GM08714 (cell line): Measurements from ENCODE around the gene PRR5.

ENCODE experiments used
- H3K4me3 ChIP-seq: fragments of 200-500 bp; sonication (Bioruptor generic); 2 replicates; pipeline ENCODE4 v1.5.1; 2014; ENCODE audit warnings: mild to moderate bottlenecking, low read length, inconsistent platforms
- ZNF274 ChIP-seq: IDR thresholded peaks from 2 replicates; pipeline ENCODE4 v1.6.1; 2012; ENCODE audit warnings: mild to moderate bottlenecking, low read depth, low read length

PRR5 gene

DNA sequence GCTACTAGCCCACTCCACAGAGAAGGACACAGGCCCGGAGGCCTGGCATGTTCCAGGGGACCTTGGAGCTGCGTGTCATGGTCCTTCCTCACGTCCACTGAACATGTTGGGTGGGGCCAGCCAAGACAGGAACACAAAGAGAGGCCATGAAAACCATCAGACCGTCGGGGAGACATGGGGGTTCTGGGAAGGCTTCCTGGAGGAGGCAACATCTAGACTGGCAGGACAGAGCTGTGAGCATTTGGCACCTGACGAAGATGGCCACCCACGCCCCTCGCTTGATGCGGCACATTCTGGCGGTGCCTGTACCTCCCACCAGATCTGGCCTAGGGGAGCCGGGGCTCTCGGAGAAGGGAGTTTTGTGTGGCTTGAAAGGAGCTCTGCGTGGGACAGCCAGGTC is 25.7 kb downstream of the PRR5 start:
- TF ChIP-seq ZNF274, result no peak
- H3K4me3 ChIP-seq, result no peak overlapping the region

DNA sequence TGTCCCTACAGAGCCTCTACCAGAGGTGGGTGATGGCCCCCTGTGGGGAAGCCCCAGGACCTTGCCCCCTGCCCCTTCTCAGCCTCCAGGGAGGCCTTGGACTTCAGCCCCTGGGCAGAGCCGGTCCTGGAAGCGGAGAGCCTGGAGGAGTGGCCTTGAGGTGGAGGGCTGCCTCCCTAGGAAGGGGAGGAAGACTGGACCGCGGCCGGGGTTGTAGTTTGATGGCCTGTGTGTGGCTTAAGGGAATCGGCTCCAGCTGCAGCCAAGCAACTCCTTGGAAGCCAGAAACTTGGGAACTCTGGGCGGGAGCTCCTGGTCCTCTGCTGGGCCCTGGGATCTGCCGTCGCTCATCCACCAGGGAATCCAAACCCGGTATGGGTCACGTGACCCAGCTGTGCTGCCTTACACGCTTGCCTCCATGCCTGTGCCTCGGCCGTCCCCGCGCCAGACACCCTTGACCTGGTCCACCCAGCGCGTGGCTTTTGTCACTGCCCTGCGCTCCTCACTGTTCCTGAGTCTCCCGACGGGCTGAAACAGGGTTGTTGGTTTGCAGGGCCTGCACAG is 26.8 kb downstream of the PRR5 start:
- TF ChIP-seq ZNF274, result no peak

DNA sequence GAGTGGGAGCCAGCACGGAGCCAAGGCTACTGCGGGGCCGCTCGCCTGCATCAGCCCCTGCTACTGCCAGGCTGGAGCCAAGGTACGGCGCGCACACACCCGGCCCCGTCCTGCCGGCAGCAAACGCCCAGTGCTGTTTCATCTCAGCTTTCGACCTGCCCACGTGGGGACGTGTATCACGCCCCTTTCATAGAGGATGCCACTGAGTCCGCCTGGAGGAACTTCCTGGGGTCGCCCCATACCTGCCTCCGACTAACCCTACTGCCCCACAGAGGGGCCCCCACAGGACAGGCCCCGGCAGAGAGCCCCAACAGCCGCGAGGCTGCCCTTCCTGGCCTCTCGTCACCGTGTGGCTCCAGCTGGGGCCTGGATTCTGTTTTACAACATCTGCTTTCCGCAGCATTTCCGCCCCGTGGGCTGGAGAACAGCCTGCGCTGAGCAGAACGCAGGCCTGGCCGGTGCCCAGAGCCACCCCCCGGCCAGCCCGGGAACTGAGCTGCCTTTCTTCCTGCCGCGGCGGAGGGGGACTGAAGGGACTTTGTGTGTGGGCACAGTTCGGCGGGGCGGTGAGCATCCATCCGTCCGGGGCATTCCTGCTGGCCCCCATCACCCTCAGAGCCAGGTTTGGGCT is 27.5 kb downstream of the PRR5 start:
- H3K4me3 ChIP-seq, result no peak overlapping the region
- TF ChIP-seq ZNF274, result no peak

More for the DNA sequence above, 26.8 kb downstream of the PRR5 start:
- no peak overlapping the region for H3K4me3 ChIP-seq

DNA sequence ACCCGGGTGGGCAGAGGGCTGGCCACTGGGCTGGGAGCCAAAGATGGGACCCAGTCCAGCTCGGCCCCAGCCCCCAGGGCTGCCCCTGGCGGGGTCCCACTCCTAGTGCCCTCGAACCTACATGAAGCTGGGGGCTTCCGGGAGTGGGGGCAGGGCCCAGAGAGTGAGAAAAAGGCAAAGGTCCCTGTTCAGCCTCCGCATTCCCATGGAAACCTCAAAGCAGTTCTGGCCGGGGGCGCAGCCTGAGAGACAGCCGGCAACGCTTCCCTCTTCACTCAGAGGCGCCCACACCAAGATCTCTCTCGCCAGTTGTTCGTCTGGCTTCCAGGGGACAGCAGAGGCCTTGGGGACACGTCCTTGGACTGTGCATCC is 28.0 kb downstream of the PRR5 start:
- no peak overlapping the region for H3K4me3 ChIP-seq
- no peak for TF ChIP-seq ZNF274

DNA sequence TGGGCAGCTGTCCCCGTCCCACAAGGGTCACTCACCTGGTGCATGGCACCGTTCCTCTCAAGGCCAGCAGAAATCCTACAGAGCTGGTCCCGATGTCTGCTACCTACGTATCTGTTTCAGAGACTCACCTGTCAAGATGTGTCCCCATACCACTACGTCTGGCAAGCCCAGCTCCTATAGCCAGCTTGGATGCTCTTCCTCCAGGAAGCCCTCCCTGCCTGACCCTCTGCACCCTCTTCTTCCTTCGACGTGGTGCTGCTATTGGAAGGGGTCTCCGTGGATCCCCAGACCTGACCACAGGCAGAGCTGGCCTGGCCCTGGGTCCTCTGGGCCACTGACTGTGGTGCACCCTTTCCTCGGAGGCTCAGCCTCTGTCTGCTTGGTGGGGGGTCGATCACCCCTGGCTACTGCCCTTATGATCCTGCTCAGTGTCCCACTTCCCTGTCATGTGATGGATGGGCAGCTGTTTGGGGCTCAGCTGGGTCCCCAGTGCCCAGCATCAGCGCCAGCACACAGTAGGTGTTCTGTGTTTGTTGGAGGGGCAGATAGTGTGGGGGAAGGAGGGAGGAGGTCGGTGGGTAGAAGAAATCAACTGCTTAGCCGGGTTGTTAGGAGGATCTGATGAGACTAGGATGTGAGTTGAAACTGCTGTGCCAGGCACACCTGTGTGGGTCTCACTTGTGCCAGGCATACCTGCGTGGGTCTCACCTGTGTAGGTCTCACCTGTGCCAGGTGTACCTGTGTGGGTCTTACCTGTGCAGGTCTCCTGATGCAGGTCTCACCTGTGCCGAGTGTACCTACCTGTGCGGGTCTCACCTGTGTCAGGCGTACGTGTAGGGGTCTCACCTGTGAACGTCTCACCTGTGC is 28.7 kb downstream of the PRR5 start:
- TF ChIP-seq ZNF274, result no peak
- no peak overlapping the region for H3K4me3 ChIP-seq

DNA sequence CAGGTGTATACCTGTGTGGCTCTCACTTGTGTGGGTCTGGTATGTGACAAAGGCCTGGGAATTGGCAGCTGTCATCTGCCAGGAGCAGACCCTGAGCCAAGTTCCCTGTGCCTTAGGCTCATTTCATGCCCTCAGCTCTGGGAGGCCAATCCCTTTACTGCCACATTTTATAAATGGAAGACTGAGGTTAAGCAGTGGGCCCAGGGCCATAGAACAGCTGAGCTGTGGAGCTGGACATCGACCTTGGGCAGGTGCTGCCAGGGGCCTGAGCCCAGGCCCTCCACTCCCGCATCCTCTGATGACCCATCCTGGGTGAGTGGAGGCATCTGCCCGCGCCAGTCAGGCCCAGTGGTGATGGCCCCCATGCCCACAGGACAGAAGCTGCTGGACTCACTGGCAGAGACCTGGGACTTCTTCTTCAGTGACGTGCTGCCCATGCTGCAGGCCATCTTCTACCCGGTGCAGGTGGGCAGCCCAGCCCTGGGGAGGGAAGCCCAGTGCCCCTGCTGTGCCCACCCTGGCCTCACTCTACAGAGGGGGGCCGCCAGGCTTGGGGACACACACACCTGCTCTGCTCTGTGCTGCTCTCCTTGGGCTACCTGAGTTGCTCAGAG is 29.5 kb downstream of the PRR5 start:
- no peak overlapping the region for H3K4me3 ChIP-seq
- no peak for TF ChIP-seq ZNF274

DNA sequence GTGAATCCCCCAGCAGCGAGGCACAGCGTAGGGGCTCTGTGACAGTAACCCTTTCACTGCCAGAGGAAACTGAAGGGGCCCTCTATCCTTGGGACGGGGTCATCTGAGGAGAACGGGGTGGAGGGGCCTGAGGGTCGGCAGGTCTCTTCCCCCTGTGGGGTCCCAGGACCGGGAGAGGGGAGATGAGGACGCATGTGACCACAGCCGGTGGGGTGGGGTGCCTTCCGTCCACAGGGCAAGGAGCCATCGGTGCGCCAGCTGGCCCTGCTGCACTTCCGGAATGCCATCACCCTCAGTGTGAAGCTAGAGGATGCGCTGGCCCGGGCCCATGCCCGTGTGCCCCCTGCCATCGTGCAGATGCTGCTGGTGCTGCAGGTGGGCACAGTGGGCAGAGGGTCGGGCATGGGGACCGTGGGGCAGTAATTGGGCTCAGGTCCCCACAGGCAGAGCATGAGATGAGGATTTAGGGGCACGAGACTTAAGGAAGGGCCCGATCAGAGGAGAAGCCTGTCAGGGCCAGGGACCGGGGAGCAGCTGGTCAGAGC is 30.1 kb downstream of the PRR5 start:
- no peak overlapping the region for H3K4me3 ChIP-seq
- no peak for TF ChIP-seq ZNF274

DNA sequence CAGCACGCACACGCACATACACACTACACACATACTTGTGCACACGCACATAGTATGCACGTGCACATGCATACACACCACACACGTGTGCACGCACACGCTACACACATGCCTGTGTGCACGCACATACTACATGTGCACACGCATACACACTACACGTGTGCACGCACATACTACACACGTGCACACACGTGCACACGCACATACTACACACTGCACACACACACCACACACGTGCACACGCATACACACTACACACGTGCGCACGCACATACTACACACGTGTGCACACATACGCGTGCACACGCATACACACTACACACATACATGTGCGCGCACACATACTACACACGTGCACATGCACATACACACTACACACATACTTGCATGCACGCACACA is 30.7 kb downstream of the PRR5 start:
- H3K4me3 ChIP-seq, result no peak overlapping the region
- TF ChIP-seq ZNF274, result no peak

DNA sequence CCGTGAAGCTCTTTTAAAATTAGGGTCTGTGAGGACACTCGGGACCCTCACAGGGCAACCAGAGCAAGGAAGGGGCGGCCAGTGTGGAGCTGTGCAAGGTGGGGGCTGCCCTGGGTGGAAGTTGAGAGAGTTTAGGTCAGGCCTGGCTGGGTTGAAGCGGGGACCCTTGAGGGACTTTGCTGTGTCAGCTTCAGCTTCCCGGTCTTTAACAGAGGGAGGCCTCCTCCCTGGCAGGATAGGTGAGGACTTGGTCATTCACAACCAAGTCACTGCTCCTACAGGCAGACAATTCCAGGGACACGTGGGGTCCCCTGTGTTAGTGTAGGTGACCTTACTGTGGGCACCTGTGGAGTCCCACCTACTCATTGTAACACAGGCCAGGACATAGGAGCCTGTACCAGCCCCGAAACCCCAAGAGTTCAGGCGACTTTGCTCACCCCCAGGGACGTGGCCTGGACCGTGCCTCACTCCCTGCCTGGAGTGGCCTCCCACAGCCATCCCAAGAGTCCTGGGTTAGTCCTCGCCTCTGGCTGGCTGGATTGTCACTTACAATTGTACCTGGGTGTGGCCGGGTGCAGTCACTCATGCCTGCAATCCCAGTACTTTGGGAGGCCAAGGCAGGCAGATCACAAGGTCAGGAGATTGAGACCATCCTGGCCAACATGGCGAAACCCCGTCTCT is 31.6 kb downstream of the PRR5 start:
- no peak overlapping the region for H3K4me3 ChIP-seq
- no peak for TF ChIP-seq ZNF274

DNA sequence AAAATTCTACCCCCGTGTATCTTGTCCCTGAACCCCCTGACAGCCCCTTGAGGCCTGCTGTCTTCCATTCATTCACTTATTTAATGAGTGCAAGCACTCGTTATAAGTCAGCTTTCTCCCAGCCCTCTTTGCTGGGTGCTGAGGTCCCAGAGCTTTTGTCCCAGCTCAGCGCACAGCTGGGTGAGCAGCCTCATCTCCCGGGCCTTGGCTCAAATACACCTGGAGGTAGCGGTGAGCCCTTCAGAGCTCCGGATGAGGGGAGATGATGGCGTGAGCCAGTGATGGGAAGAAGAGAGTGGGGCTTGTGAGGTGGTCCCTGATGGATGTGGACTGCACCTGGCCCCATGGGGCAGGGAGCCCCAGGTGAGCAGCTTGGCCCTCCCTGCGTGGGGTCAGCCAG is 32.3 kb downstream of the PRR5 start:
- H3K4me3 ChIP-seq, result no peak overlapping the region
- TF ChIP-seq ZNF274, result no peak

DNA sequence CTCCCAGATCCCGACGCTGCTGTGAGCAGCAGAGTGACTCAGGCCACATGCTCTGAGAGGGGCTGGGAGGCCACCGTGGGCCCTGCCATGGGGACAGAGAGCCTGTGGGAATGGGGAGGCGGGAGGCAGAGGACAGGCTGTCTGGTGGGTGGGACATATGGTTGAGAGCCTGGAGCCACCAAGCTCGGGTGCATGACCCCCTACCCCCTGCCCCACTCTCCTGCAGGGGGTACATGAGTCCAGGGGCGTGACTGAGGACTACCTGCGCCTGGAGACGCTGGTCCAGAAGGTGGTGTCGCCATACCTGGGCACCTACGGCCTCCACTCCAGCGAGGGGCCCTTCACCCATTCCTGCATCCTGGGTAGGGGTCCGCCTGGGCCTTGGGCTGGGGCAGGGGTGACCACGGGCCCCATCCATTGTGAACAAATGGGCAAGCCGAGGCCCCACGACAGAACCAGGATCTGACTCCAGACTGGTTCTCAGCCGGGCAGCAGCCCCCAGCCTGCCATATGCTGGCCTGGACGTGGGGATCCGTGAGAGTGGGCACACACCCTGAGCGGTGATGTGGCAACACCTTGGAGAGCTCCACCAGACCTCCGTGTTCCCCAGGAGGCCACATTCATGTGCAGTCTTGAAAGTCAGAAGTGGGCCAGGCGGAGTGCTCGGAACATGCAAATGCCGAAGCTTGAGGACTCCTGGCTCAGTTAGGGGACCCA is 33.0 kb downstream of the PRR5 start:
- H3K4me3 ChIP-seq, result no peak overlapping the region
- TF ChIP-seq ZNF274, result no peak

DNA sequence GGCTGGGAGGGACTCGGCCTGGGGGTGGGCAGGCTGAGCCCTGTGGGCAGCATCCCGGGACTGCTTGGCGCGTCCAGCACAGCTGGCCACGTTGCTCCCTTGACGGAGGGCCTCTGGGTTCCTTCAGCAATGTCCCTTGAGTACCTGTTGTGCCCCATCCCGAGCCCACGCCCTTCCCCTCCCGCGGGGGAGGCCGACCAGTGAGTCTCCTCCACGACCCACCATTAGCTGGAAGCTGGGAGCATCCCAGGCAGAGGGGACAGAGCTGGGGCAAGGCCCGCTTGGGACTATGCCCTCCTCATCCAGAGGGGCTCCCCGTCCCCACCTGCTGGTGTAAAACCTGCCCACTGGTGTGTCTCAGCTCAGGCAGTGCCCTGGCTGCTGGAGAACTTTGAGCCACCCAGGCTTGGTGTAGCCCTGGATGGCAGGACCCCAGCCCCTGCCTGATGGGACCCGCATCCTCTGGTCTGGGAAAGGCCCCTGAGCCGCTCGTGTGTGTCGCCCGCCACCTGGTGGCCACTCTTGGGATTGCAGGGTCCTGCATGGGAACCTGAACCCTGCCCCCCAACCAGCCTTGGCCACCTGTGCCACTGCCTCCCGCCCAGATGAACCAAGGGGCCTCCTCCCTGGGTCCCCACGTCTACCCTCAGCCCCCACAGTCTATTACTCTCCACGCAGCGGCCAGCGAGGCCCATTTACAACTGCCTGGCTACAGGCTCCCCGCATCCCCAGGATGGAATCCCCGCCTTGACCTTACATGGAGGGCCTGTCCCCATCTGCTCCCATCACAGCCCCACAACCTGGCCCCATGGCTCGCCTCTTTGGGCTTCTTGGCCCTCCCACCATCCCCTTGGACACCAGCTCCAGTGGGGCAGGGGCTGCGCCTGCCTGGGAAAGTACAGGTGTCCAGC is 33.8 kb downstream of the PRR5 start:
- no peak for TF ChIP-seq ZNF274
- H3K4me3 ChIP-seq, result no peak overlapping the region
